GM23338 (cell line): ENCODE measurements around the gene LRRC8B.

Source experiments
- EZH2 ChIP-seq: fragments of 200-600 bp; sonication (generic); IDR thresholded peaks from one replicate; pipeline ENCODE4 v1.8.0; 2017; ENCODE audit warnings: antibody characterized with exemption, mild to moderate bottlenecking, low read depth; ENCODE audit not compliant: unreplicated experiment
- EZH2phosphoT487 ChIP-seq: fragments of 200-600 bp; sonication (generic); IDR thresholded peaks from one replicate; pipeline ENCODE4 v1.8.1; 2018; ENCODE audit warnings: antibody characterized with exemption; ENCODE audit not compliant: unreplicated experiment
- JUNB ChIP-seq: IDR thresholded peaks from one replicate; pipeline ENCODE4 v1.6.1; 2016; ENCODE audit warnings: antibody characterized with exemption; ENCODE audit not compliant: unreplicated experiment
- POLR2AphosphoS5 ChIP-seq: IDR thresholded peaks from 2 replicates; pipeline ENCODE4 v1.6.1; 2016; ENCODE audit warnings: antibody characterized with exemption, low read depth
- REST ChIP-seq: IDR thresholded peaks from one replicate; pipeline ENCODE4 v1.6.1; 2018; ENCODE audit warnings: antibody characterized with exemption; ENCODE audit not compliant: unreplicated experiment
- TF ChIP-seq, protein P1 (sequence below), 2 experiments: fragments of 200-600 bp in 1 of 2; sonication (generic) in 1 of 2; conservative IDR thresholded peaks; 2 replicates each; pipeline versions ENCODE4 v1.5.1 to v1.6.1; 2016 to 2017; ENCODE audit warnings: antibody characterized with exemption in 2 of 2, low read depth in 2 of 2, mild to moderate bottlenecking in 2 of 2, moderate library complexity in 1 of 2
- TF ChIP-seq, protein P2 (sequence below): IDR thresholded peaks from 2 replicates; pipeline ENCODE4 v1.6.1; 2016; ENCODE audit warnings: antibody characterized with exemption

DNA sequence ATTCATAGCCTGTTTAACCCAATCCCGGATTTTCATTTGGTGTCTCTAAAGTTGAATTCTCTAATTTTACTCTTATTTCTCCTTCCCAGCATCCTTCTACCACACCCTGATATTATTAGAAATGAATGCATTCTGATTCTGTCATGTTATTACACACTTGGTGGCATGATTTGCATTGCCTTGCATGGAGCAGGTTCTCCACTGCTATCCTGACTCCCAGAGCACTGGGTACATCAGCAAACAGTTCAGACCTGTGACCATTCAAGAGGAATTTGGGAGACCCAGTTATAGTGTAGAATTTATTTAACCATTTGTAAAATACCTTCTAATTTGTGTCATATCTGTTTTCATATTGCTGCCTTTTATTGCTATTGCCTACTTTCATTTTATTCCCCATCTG, 2.6 kb downstream of the LRRC8B start:
- TF ChIP-seq, protein P1, sequence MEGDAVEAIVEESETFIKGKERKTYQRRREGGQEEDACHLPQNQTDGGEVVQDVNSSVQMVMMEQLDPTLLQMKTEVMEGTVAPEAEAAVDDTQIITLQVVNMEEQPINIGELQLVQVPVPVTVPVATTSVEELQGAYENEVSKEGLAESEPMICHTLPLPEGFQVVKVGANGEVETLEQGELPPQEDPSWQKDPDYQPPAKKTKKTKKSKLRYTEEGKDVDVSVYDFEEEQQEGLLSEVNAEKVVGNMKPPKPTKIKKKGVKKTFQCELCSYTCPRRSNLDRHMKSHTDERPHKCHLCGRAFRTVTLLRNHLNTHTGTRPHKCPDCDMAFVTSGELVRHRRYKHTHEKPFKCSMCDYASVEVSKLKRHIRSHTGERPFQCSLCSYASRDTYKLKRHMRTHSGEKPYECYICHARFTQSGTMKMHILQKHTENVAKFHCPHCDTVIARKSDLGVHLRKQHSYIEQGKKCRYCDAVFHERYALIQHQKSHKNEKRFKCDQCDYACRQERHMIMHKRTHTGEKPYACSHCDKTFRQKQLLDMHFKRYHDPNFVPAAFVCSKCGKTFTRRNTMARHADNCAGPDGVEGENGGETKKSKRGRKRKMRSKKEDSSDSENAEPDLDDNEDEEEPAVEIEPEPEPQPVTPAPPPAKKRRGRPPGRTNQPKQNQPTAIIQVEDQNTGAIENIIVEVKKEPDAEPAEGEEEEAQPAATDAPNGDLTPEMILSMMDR (conservative IDR thresholded peaks at IDR 0.05; ENCODE audit: low read depth in 2 of 2), result no peak
- TF ChIP-seq EZH2, result no peak
- TF ChIP-seq REST, result no peak
- TF ChIP-seq POLR2AphosphoS5, result no peak
- TF ChIP-seq EZH2phosphoT487, result no peak
- TF ChIP-seq, protein P2, sequence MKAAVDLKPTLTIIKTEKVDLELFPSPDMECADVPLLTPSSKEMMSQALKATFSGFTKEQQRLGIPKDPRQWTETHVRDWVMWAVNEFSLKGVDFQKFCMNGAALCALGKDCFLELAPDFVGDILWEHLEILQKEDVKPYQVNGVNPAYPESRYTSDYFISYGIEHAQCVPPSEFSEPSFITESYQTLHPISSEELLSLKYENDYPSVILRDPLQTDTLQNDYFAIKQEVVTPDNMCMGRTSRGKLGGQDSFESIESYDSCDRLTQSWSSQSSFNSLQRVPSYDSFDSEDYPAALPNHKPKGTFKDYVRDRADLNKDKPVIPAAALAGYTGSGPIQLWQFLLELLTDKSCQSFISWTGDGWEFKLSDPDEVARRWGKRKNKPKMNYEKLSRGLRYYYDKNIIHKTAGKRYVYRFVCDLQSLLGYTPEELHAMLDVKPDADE, result no peak
- TF ChIP-seq JUNB, result no peak
